Keratinocyte (primary cell): ENCODE results near the gene PTPRF. TPM values are rescaled to one million over a fixed set of nuclear protein-coding genes. Genes with fewer than 3 reads are reported as not detected.

Experiments used
- DNase-seq: peaks from one replicate; pipeline ENCODE4 v3.0.0-alpha.2; 2011; ENCODE audit warnings: low read depth, missing footprints, low spot score
- FAIRE-seq: peaks from 2 replicates; lab custom pipeline; 2011; peaks lifted over from hg19 to GRCh38; lab: Jason Lieb, UNC
- H2AFZ ChIP-seq: 2 replicates; pipeline ENCODE4 v1.6.0; 2012; ENCODE audit warnings: low read length, control low read depth, inconsistent platforms; ENCODE audit not compliant: control insufficient read depth
- H3K27ac ChIP-seq: 2 replicates; pipeline ENCODE4 v1.5.1; 2011; ENCODE audit warnings: low read length; ENCODE audit not compliant: control insufficient read depth, insufficient read depth
- H3K27me3 ChIP-seq: 3 replicates; pipeline ENCODE4 v1.6.0; 2011; ENCODE audit warnings: low read length; ENCODE audit not compliant: control insufficient read depth, insufficient read depth; ENCODE audit errors: extremely low read depth
- H3K36me3 ChIP-seq, 2 experiments: 2 replicates in 1 of 2; 3 replicates in 1 of 2; pipeline ENCODE4 v1.5.1; 2011; ENCODE audit warnings: low read length in 2 of 2, mild to moderate bottlenecking in 1 of 2; ENCODE audit not compliant: control insufficient read depth in 2 of 2, insufficient read depth in 2 of 2; ENCODE audit errors: extremely low read depth in 1 of 2
- H3K4me1 ChIP-seq: 3 replicates; pipeline ENCODE4 v1.5.1; 2011; ENCODE audit warnings: low read length; ENCODE audit not compliant: control insufficient read depth, insufficient read depth; ENCODE audit errors: extremely low read depth
- H3K4me2 ChIP-seq: 3 replicates; pipeline ENCODE4 v1.6.0; 2011; ENCODE audit warnings: low read depth, low read length; ENCODE audit not compliant: control insufficient read depth, insufficient read depth; ENCODE audit errors: extremely low read depth
- H3K4me3 ChIP-seq, 3 experiments: fragments of 200-600 bp in 1 of 3; sonication (generic) in 1 of 3; 2 replicates in 2 of 3; 3 replicates in 1 of 3; pipeline ENCODE4 v1.5.1; 2011 to 2016; ENCODE audit warnings: low read length in 3 of 3, mild to moderate bottlenecking in 3 of 3, control low read depth in 2 of 3, inconsistent platforms in 1 of 3, low read depth in 1 of 3, mixed read lengths in 1 of 3, mixed run types in 1 of 3, moderate library complexity in 1 of 3; ENCODE audit not compliant: control insufficient read depth in 2 of 3, insufficient read depth in 2 of 3; ENCODE audit errors: extremely low read depth in 1 of 3
- H3K79me2 ChIP-seq: 2 replicates; pipeline ENCODE4 v1.6.0; 2012; ENCODE audit warnings: low read length; ENCODE audit not compliant: control insufficient read depth, insufficient read depth
- H3K9ac ChIP-seq: 3 replicates; pipeline ENCODE4 v1.6.0; 2011; ENCODE audit warnings: low read length; ENCODE audit not compliant: control insufficient read depth, insufficient read depth; ENCODE audit errors: extremely low read depth
- H3K9me1 ChIP-seq: 3 replicates; pipeline ENCODE4 v1.6.0; 2011; ENCODE audit warnings: low read length; ENCODE audit not compliant: control insufficient read depth, insufficient read depth; ENCODE audit errors: extremely low read depth
- H3K9me3 ChIP-seq: 2 replicates; pipeline ENCODE4 v1.5.1; 2012; ENCODE audit warnings: low read depth, low read length; ENCODE audit not compliant: control insufficient read depth
- H4K20me1 ChIP-seq: 3 replicates; pipeline ENCODE4 v1.6.0; 2011; ENCODE audit warnings: low read length; ENCODE audit not compliant: control insufficient read depth, insufficient read depth; ENCODE audit errors: extremely low read depth
- CTCF ChIP-seq, 3 experiments: IDR thresholded peaks in 1 of 3; conservative IDR thresholded peaks in 1 of 3; optimal IDR thresholded peaks in 1 of 3; 2 replicates in 2 of 3; 3 replicates in 1 of 3; pipeline versions ENCODE3 to v1.5.1; 2011; ENCODE audit warnings: low read length in 3 of 3, mild to moderate bottlenecking in 3 of 3, moderate library complexity in 2 of 3, control low read depth in 1 of 3, inconsistent platforms in 1 of 3; ENCODE audit not compliant: insufficient read depth in 2 of 3; ENCODE audit errors: extremely low read depth in 1 of 3
- EZH2 ChIP-seq: IDR thresholded peaks from one replicate; pipeline ENCODE4 v1.6.1; 2012; ENCODE audit warnings: inconsistent platforms, mild to moderate bottlenecking, low read length, moderate library complexity
- dilution Hi-C: fragments of 300-500 bp; cut with MboI; formaldehyde crosslinking; loops from one replicate; pipeline ENCODE4 v1.7.0; 2020; ENCODE audit warnings: low sequenced_read_pairs; ENCODE audit not compliant: extremely low pct_ligation_motif_present
- polyA plus RNA-seq, 5 experiments: library from polyadenylated mRNA; depleted of rRNA in 3 of 5; stranded (reverse) in 3 of 5; stranded (forward) in 1 of 5; unstranded in 1 of 5; fragments of >200 nt; gene quantifications; 1 replicate in 1 of 5; 2 replicates in 3 of 5; 3 replicates in 1 of 5; pipeline versions ENCODE4 v1.2.1 to v1.2.3, GENCODE V29; 2011 to 2012; ENCODE audit warnings: missing spikeins in 2 of 5, low read depth in 1 of 5, low replicate concordance in 1 of 5

Gene PTPRF
- polyA plus RNA-seq, 1 donor (not counting 4 experiments of a cell fraction or from before 2014, with no cell fraction given) = 161 TPM

DNA sequence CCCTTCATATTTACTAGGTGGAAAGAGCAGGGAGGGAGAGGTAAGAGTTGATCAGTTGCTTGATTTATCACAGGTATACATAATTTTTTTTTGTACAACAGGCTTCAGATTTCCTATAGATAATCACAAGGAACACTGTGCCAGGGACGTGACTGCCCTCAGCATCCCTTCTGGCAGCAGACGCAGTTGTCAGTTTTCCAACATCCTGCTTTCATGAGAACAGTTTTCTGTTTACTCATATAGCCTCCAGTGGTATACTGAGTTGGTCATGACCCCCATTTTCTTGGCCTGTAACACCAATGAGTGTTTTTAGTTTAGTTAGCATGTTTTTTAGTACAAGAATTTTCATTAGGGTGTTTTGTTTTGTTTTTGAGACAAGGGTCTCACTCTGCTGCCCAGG lies 37.9 kb upstream of the PTPRF start:
- H3K27me3 ChIP-seq = no peaks in the 10 kb centered on the region
- H4K20me1 ChIP-seq = no peaks in the 10 kb centered on the region
- H3K9ac ChIP-seq = no peak overlapping the region
- DNase-seq (no peak), FAIRE-seq (peak; percentile 82)
- no peak overlapping the region for H2AFZ ChIP-seq
- H3K79me2 ChIP-seq = no peaks in the 10 kb centered on the region
- no peaks in the 10 kb centered on the region for H3K9me1 ChIP-seq
- H3K4me2 ChIP-seq = no peak overlapping the region
- H3K36me3 ChIP-seq = no peaks in the 10 kb centered on the region
- no peak for TF ChIP-seq EZH2
- no peak for TF ChIP-seq CTCF (optimal IDR thresholded peaks at IDR 0.05 in 1 of 3, IDR thresholded peaks at IDR 0.05 in 1 of 3, conservative IDR thresholded peaks at IDR 0.05 in 1 of 3; ENCODE audit: extremely low read depth in 1 of 3, insufficient read depth in 2 of 3, low read length in 3 of 3)
- H3K9me3 ChIP-seq = peaks cover 2% of the 10 kb centered on the region
- H3K27ac ChIP-seq = no peak overlapping the region
- H3K4me1 ChIP-seq = peaks cover 17% of the 10 kb centered on the region
- dilution Hi-C loops = no loop called here
- no peak overlapping the region for H3K4me3 ChIP-seq

DNA sequence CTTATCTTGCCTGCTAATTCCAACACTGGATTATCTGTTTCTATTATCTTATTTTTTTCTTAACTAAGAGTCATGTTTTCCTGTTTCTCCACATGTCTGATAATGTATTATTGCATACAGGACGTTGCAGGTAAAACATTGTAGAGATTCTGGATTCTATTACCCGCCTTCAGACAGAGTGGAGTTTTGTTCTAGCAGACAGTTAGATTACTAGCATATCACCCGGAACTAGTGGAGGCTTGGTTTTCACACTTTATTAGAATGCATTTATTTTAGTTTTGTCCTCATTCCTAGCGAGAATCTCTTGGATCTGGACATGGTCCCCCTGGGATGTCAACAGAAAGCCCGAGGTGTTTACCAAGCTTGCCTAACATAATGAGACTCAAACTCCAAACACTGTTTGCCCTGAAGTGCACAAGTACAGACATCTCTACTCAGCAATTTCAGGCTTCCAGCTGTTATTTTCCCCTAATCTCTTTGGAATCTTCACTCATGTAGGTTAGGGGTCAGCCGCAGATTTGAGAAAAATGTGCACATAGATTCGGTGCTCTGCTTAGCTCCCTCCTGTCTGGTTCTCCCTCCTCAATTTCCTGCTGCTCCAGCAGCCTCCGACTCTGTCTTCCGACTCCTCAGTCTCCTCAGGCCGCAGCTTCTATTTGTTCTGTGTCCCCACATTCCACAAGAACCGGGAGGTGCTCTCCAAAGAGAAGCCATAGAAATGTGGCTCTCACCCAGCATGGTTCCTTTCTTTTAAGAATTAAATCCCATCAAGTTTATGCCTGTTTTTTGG lies 36.8 kb upstream of the PTPRF start:
- no peaks in the 10 kb centered on the region for H3K36me3 ChIP-seq
- H3K9me3 ChIP-seq = peaks cover 2% of the 10 kb centered on the region
- FAIRE-seq (no peak), DNase-seq (no peak)
- peaks cover 17% of the 10 kb centered on the region for H3K4me1 ChIP-seq
- H3K9me1 ChIP-seq = no peaks in the 10 kb centered on the region
- H3K79me2 ChIP-seq = no peaks in the 10 kb centered on the region
- H2AFZ ChIP-seq = peak overlapping the region; percentile 58
- no peak overlapping the region for H3K4me2 ChIP-seq
- TF ChIP-seq CTCF (optimal IDR thresholded peaks at IDR 0.05 in 1 of 3, IDR thresholded peaks at IDR 0.05 in 1 of 3, conservative IDR thresholded peaks at IDR 0.05 in 1 of 3; ENCODE audit: extremely low read depth in 1 of 3, insufficient read depth in 2 of 3, low read length in 3 of 3) = no peak
- no peak for TF ChIP-seq EZH2
- H3K27ac ChIP-seq = no peak overlapping the region
- no peak overlapping the region for H3K9ac ChIP-seq
- no peak overlapping the region for H3K4me3 ChIP-seq
- dilution Hi-C loops = no loop called here
- no peaks in the 10 kb centered on the region for H3K27me3 ChIP-seq
- H4K20me1 ChIP-seq = no peaks in the 10 kb centered on the region
